Pancreas (tissue), 10 donors: ENCODE measurements around the gene ADCY5. TPM values are rescaled to one million over a fixed set of nuclear protein-coding genes. Genes with fewer than 3 reads are reported as not detected.

Experiments used
- ATAC-seq, 4 donors: fragments of 200-7000 bp; cut with Tn5 transposase; one replicate each; pipeline versions ENCODE4 v1.8.0 to v1.9.1; 2020; ENCODE audit warnings: mild to moderate bottlenecking in 4 of 4, moderate library complexity in 4 of 4
- DNase-seq, 6 donors: peaks; one replicate each; pipeline ENCODE4 v3.0.0-alpha.2; 2020
- FAIRE-seq: peaks from 2 replicates; lab custom pipeline; 2012; peaks lifted over from hg19 to GRCh38; lab: Jason Lieb, UNC
- H3K27ac ChIP-seq, 4 donors: fragments of 200-600 bp; sonication (generic); 1 replicate in 3 of 4; 2 replicates in 1 of 4; pipeline versions ENCODE4 v1.5.0 to v1.8.0; 2020
- H3K27me3 ChIP-seq, 4 donors: fragments of 200-600 bp; one replicate each; pipeline ENCODE4 v1.8.0; 2021
- H3K36me3 ChIP-seq, 3 donors: fragments of 200-600 bp; sonication (generic) in 1 of 3; one replicate each; pipeline versions ENCODE4 v1.5.0 to v1.8.0; 2020 to 2021
- H3K4me1 ChIP-seq, 3 donors: fragments of 200-600 bp; one replicate each; pipeline ENCODE4 v1.8.0; 2021
- H3K4me3 ChIP-seq, 4 donors: fragments of 200-600 bp; sonication (generic) in 2 of 4; one replicate each; pipeline versions ENCODE4 v1.5.0 to v1.8.0; 2020 to 2021
- H3K9me3 ChIP-seq, 4 donors: fragments of 200-600 bp; one replicate each; pipeline ENCODE4 v1.8.0; 2021
- whole genome bisulfite sequencing, 2 donors: extraction: QIAGEN DNeasy Blood & Tissue Kit; methylation state at CpG; one replicate each; pipeline ENCODE4 v1.1.7; 2013; 5-methylcytosine and 5-hydroxymethylcytosine counted together
- intact Hi-C, 3 donors: fragments of 100-400 bp; cut with DNase I; formaldehyde crosslinking; loops; one replicate each; pipeline versions ENCODE4 v1.11.1 to v1.14.2; 2022
- polyA plus RNA-seq, 2 donors: library from polyadenylated mRNA; stranded (reverse); fragments of 200-250 nt; gene quantifications; one replicate each; pipeline ENCODE4 v1.2.3, GENCODE V29; 2013
- total RNA-seq, 6 donors: library from RNA; stranded (reverse); fragmentation: NEBNext Ultra II Directional in 4 of 6; extraction: Animal tissue kit (Norgen Biotek cat#: 25700) in 4 of 6; gene quantifications; one replicate each; pipeline versions ENCODE4 v1.2.1 to v1.2.4, GENCODE V29; 2021 to 2023
- TF ChIP-seq, protein P1 (sequence below), 4 donors: fragments of 200-600 bp; sonication (generic) in 3 of 4; IDR thresholded peaks; one replicate each; pipeline versions ENCODE4 v1.5.0 to v1.8.0; 2021; ENCODE audit warnings: antibody characterized with exemption in 4 of 4
- donor health status: healthy with polysubstance abuse.
- donor health status: DM: no; HTN: no; CAD: no; lungs with moderate emphysema.
- donor health status: DM: no; HTN: no; CAD: no.
- donor health status: control.
- donor health status: control.
- donor health status: Bipolar disorder and iron deficiency.
- donor health status: DM: yes; HTN: yes; CAD: no.
- donor health status: DM: no; HTN: no; CAD: no.
- donor health status: DM: no; HTN: no; CAD: no.
- donor health status: DM: yes; HTN: yes; CAD: no.

ADCY5 gene
- total and polyA plus RNA-seq, 8 donors = 6.0 to 13.4 (median 9.6) TPM

- H3K27ac ChIP-seq = peak overlapping the region; percentile 52 to 63 (median 58)
Observed at GRCh38 chr3:123353227-123353849, 95.6 kb downstream of the ADCY5 start.

DNA sequence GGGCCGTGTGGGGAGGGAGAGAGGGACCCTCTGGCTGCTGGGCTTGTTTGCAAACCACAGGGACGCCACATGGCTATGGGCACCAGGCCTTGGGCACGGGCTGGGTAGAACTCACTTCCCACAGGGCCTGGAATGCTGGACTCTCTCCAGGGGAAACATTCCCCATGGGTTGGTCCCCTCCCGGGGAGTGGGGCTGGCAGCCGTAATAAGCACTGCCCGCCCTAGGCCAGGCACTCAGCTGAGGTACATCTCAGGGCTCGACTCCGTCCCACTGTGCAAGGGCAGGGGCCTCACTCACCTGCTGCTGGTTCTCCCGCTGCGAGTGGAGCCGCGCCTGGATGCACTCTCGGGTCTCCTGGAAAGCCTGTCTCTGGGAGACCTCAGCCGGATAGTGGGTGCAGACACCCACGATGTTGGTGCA, 96.7 kb downstream of the ADCY5 start:
- Histone ChIP-seq H3K4me1 (peaks cover 0 to 2% (median 0%) of the 10 kb centered on the region in 3 donors), H3K4me3 (no peak overlapping the region), H3K27me3 (no peaks in the 10 kb centered on the region), H3K36me3 (no peaks in the 10 kb centered on the region), H3K9me3 (no peaks in the 10 kb centered on the region), H3K27ac (peak overlapping the region; percentile 52 to 63 (median 58))
- ATAC-seq (peak; percentile 61 to 90 (median 86)), DNase-seq (peak in 4 of 6 donors; percentile 35 to 69 (median 62)), FAIRE-seq (no peak)
- intact Hi-C loops = no loop called here
- TF ChIP-seq, protein P1, sequence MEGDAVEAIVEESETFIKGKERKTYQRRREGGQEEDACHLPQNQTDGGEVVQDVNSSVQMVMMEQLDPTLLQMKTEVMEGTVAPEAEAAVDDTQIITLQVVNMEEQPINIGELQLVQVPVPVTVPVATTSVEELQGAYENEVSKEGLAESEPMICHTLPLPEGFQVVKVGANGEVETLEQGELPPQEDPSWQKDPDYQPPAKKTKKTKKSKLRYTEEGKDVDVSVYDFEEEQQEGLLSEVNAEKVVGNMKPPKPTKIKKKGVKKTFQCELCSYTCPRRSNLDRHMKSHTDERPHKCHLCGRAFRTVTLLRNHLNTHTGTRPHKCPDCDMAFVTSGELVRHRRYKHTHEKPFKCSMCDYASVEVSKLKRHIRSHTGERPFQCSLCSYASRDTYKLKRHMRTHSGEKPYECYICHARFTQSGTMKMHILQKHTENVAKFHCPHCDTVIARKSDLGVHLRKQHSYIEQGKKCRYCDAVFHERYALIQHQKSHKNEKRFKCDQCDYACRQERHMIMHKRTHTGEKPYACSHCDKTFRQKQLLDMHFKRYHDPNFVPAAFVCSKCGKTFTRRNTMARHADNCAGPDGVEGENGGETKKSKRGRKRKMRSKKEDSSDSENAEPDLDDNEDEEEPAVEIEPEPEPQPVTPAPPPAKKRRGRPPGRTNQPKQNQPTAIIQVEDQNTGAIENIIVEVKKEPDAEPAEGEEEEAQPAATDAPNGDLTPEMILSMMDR (IDR thresholded peaks at IDR 0.05) = no peak
- 48 to 53% methylated on average over 15 of the region's 15 CpGs for WGBS, 2 donors

More at GRCh38 chr3:123353227-123353849, 95.6 kb downstream of the ADCY5 start:
- WGBS, 2 donors = 74 to 78% methylated on average over 10 of the region's 10 CpGs
- no peak for DNase-seq
- FAIRE-seq = no peak
- Histone ChIP-seq H3K9me3 (no peaks in the 10 kb centered on the region), H3K36me3 (no peaks in the 10 kb centered on the region), H3K27me3 (no peaks in the 10 kb centered on the region), H3K4me3 (no peak overlapping the region), H3K4me1 (no peaks in the 10 kb centered on the region)
- intact Hi-C loops = no loop called here
- peak in 3 of 4 donors; percentile 15 to 20 (median 15) for ATAC-seq
- TF ChIP-seq, protein P1 (IDR thresholded peaks at IDR 0.05) = no peak

DNA sequence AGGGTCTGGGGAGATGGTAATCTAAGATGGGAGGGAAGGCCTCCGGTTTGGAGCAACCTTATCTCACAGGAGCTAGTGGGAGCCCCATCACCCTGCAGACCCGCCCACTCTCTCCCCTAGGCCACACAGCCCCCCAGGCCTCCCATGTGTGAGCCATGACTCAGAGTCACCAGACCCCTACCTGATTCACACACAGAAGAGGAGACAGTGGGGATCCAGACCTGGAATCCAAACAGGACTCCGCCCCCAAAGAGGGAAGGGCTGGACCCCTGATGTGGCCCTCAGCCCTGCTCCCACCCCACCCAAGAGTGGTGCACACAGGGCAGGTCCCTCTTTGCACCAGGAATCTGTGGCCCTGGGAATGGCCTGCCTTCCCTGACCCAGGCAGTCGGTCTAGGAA, 97.4 kb downstream of the ADCY5 start:
- TF ChIP-seq, protein P1 (IDR thresholded peaks at IDR 0.05) = no peak
- Histone ChIP-seq H3K27ac (peak overlapping the region; percentile 52 to 63 (median 58)), H3K4me3 (no peak overlapping the region), H3K9me3 (no peaks in the 10 kb centered on the region), H3K4me1 (peaks cover 0 to 8% (median 0%) of the 10 kb centered on the region in 3 donors), H3K27me3 (no peaks in the 10 kb centered on the region), H3K36me3 (no peaks in the 10 kb centered on the region)
- 66 to 83% methylated on average over 4 of the region's 4 CpGs for WGBS, 2 donors
- ATAC-seq = no peak
- intact Hi-C loops = no loop called here
- DNase-seq = no peak
- no peak for FAIRE-seq

GRCh38 chr3:123350971-123351370, 97.9 kb downstream of the ADCY5 start:
- DNase-seq (no peak), ATAC-seq (no peak), FAIRE-seq (no peak)
- TF ChIP-seq, protein P1 (IDR thresholded peaks at IDR 0.05) = no peak
- peaks cover 0 to 8% (median 0%) of the 10 kb centered on the region in 3 donors for H3K4me1 ChIP-seq
- H3K27me3 ChIP-seq = no peaks in the 10 kb centered on the region
- WGBS, 2 donors = 68 to 79% methylated on average over 6 of the region's 6 CpGs
- no peaks in the 10 kb centered on the region for H3K36me3 ChIP-seq
- no peak overlapping the region for H3K27ac ChIP-seq
- H3K9me3 ChIP-seq = no peaks in the 10 kb centered on the region
- no peak overlapping the region for H3K4me3 ChIP-seq
- intact Hi-C loops = no loop called here
